GM23338 (cell line): ENCODE data around the gene ST6GALNAC4. TPM values are rescaled to one million over a fixed set of nuclear protein-coding genes. Genes with fewer than 3 reads are reported as not detected.

Source experiments
- ATAC-seq: fragments of 200-7000 bp; cut with Tn5 transposase; 3 replicates; pipeline ENCODE4 v1.9.1; 2020
- DNase-seq: peaks from one replicate; pipeline ENCODE4 v3.0.0-alpha.2; 2015; ENCODE audit warnings: low spot score
- H2AFZ ChIP-seq: fragments of 200-600 bp; sonication (generic); 2 replicates; pipeline ENCODE4 v1.8.0; 2016; ENCODE audit warnings: antibody characterized with exemption, mild to moderate bottlenecking, moderate library complexity
- H3F3A ChIP-seq: fragments of 200-600 bp; sonication (generic); replicated peaks from 2 replicates; pipeline ENCODE4 v1.8.0; 2017; ENCODE audit warnings: antibody characterized with exemption, mixed run types, low read depth
- H3K27ac ChIP-seq: fragments of 200-600 bp; sonication (generic); 2 replicates; pipeline ENCODE4 v1.6.1; 2016; ENCODE audit warnings: low read depth
- H3K27me3 ChIP-seq: fragments of 200-600 bp; sonication (generic); 2 replicates; pipeline ENCODE4 v1.8.0; 2016; ENCODE audit warnings: mild to moderate bottlenecking, mixed run types, moderate library complexity; ENCODE audit not compliant: insufficient read depth
- H3K36me3 ChIP-seq: fragments of 200-600 bp; sonication (generic); 2 replicates; pipeline ENCODE4 v1.8.0; 2016; ENCODE audit warnings: mild to moderate bottlenecking; ENCODE audit not compliant: insufficient read depth
- H3K4me1 ChIP-seq: fragments of 200-600 bp; sonication (generic); 2 replicates; pipeline ENCODE4 v1.8.0; 2016; ENCODE audit warnings: mild to moderate bottlenecking, moderate library complexity; ENCODE audit not compliant: insufficient read depth
- H3K4me2 ChIP-seq: fragments of 200-600 bp; sonication (generic); 2 replicates; pipeline ENCODE4 v1.7.1; 2017; ENCODE audit warnings: mixed run types
- H3K4me3 ChIP-seq: fragments of 200-600 bp; sonication (generic); 2 replicates; pipeline ENCODE4 v1.6.1; 2016; ENCODE audit warnings: mixed run types
- H3K79me2 ChIP-seq: fragments of 200-600 bp; sonication (generic); replicated peaks from 2 replicates; pipeline ENCODE4 v1.8.0; 2017; ENCODE audit warnings: mild to moderate bottlenecking; ENCODE audit not compliant: insufficient read depth
- H3K9me2 ChIP-seq: fragments of 200-600 bp; sonication (generic); 2 replicates; pipeline ENCODE4 v1.8.0; 2017; ENCODE audit not compliant: insufficient read depth
- H4K20me1 ChIP-seq: fragments of 200-600 bp; sonication (generic); replicated peaks from 2 replicates; pipeline ENCODE4 v1.8.0; 2017; ENCODE audit warnings: mild to moderate bottlenecking; ENCODE audit not compliant: insufficient read depth
- H3K27ac Mint-ChIP-seq: 2 replicates; pipeline ENCODE4 v1.8.0; 2020; ENCODE audit warnings: inconsistent platforms, mild to moderate bottlenecking, moderate library complexity, mixed read lengths
- H3K27me3 Mint-ChIP-seq: 3 replicates; pipeline ENCODE4 v1.8.0; 2022; ENCODE audit warnings: low read depth, mild to moderate bottlenecking, moderate library complexity, mixed read lengths, inconsistent platforms; ENCODE audit not compliant: insufficient read depth, poor library complexity
- H3K36me3 Mint-ChIP-seq: 3 replicates; pipeline ENCODE4 v1.8.0; 2021; ENCODE audit warnings: low read depth, mild to moderate bottlenecking, inconsistent platforms, moderate library complexity, mixed read lengths
- H3K4me1 Mint-ChIP-seq: 3 replicates; pipeline ENCODE4 v1.8.0; 2020; ENCODE audit warnings: mild to moderate bottlenecking, inconsistent platforms, mixed read lengths
- H3K4me3 Mint-ChIP-seq: 3 replicates; pipeline ENCODE4 v1.8.0; 2021; ENCODE audit warnings: moderate library complexity, mild to moderate bottlenecking, inconsistent platforms, mixed read lengths
- H3K9me3 Mint-ChIP-seq: 3 replicates; pipeline ENCODE4 v1.8.0; 2020; ENCODE audit warnings: moderate library complexity, mild to moderate bottlenecking, inconsistent platforms, mixed read lengths
- CTCF ChIP-seq, 2 experiments: fragments of 200-600 bp in 1 of 2; sonication (generic) in 1 of 2; conservative IDR thresholded peaks; 2 replicates each; pipeline versions ENCODE4 v1.5.1 to v1.6.1; 2016 to 2017; ENCODE audit warnings: antibody characterized with exemption in 2 of 2, low read depth in 2 of 2, mild to moderate bottlenecking in 2 of 2, moderate library complexity in 1 of 2
- ZNF462 ChIP-seq: fragments of 250-450 bp; sonication (Bioruptor Pico); IDR thresholded peaks from 2 replicates; pipeline ENCODE4 v1.5.0; 2020; ENCODE audit warnings: mild to moderate bottlenecking, moderate library complexity
- polyA plus RNA-seq: library from polyadenylated mRNA; unstranded; fragments of >200 nt; fragmentation: Nextera tagmentation; extraction: Ambion mirVana; gene quantifications from 2 replicates; pipeline ENCODE4 v1.2.1, GENCODE V29; 2016
- total RNA-seq: library from RNA; depleted of rRNA; stranded (reverse); fragments of >200 nt; shearing (Covaris generic); gene quantifications from 2 replicates; pipeline ENCODE4 v1.2.3, GENCODE V29; 2014

ST6GALNAC4 gene
- total and polyA plus RNA-seq, 2 experiments from 2014 or later = 8.1 to 35.3 TPM

DNA sequence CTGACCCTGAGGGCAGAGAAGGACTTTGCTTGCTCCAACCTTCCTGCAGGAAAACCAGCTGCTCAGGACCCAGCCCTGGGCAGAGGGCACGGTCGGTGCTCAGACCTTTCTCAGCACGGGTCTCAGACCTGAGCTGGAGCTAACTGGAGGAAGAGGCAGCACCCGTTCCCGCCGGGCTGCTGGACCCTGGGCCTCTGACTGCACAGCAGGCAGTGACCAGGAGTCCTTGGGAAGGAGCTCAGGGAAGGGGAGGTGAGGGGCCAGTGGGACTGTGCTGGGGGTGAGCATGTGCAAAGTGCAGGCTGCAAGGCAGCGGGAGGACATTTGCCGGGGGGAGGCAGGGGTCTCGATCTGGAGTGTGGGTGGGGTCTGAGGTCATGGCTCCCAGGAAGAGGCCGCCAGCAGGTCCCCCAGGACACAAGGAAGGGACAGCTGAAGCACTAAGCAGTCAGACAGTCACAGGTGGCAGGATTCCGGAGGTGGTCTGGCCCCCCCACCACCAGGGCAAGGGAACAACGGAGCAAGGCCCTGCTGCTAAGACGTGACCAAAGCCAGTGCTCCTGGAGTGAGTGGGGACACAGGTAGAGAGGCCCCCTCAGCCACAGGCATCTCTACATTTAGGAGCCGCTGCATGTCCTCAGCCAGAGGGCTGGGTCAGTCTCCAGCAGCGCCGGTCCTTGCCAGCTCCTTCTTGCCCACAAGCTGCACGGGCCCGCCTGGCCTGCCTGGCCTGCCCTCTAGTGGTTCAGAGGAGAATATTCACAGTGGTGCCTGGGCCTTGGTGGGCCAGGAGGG lies 25.6 kb upstream of the ST6GALNAC4 start:
- Histone ChIP-seq H3K4me1 (peaks cover 26% of the 10 kb centered on the region), H3K9me2 (no peaks in the 10 kb centered on the region), H3K79me2 (no peaks in the 10 kb centered on the region), H4K20me1 (no peaks in the 10 kb centered on the region; the same call in 1 of the 2 replicates), H3F3A (peaks cover 24% of the 10 kb centered on the region), H3K27me3 (no peaks in the 10 kb centered on the region), H3K27ac (0 out of 2 replicates have a peak overlapping the region, but pooled peaks have one; percentile 32), H3K4me2 (no peak overlapping the region; the same call in 1 of the 2 replicates), H3K36me3 (no peaks in the 10 kb centered on the region), H2AFZ (no peak overlapping the region), H3K4me3 (0 out of 2 replicates have a peak overlapping the region, but pooled peaks have one; percentile 13)
- DNase-seq (peak; percentile 85), ATAC-seq (peak; percentile 72)
- Mint-ChIP-seq H3K27ac (peak overlapping the region; percentile 67; the same call in 1 of the 2 replicates), H3K9me3 (no peaks in the 10 kb centered on the region; the same call in 2 of the 3 replicates), H3K36me3 (peaks cover 35% of the 10 kb centered on the region), H3K4me3 (no peak overlapping the region), H3K27me3 (peaks cover 40% of the 10 kb centered on the region), H3K4me1 (peaks cover 41% of the 10 kb centered on the region)
- TF ChIP-seq CTCF (conservative IDR thresholded peaks at IDR 0.05; ENCODE audit: low read depth in 2 of 2) = peak; percentile 80 to 95
- no peak for TF ChIP-seq ZNF462 (CRISPR knock-in tag)
